ENCODE results near the gene CBLC. TPM values are rescaled to one million over a fixed set of nuclear protein-coding genes. Genes with fewer than 3 reads are reported as not detected.
A peak's percentile ranks its signal among the peaks of the same experiment; 100 is the strongest.

Gene CBLC
- total and polyA plus RNA-seq, 2 of the 4 experiments (the other 2 are of a cell fraction): not detected

- peak overlapping the region; percentile 82 for H2AFZ ChIP-seq (replicated peaks; ENCODE audit: low read length, poor library complexity)
- H2BK5ac ChIP-seq (ENCODE audit: low read depth, low read length, poor library complexity, severe bottlenecking): peak overlapping the region; percentile 80
- peak overlapping the region; percentile 69 for H2BK120ac ChIP-seq (ENCODE audit: low read depth, low read length)
- H4K8ac ChIP-seq (ENCODE audit: low read depth in 2 of 2, low read length in 2 of 2): peak overlapping the region; percentile 73 to 82; a peak in 2 of 4 replicates
- peaks cover 22 to 68% of the 10 kb centered on the region in 2 experiments for H3K79me1 ChIP-seq (ENCODE audit: low read depth in 1 of 2, low read length in 2 of 2)
- H3K27ac ChIP-seq (ENCODE audit: insufficient read depth, low read length): peak overlapping the region; percentile 33
- peak overlapping the region; percentile 94 for H3K23ac ChIP-seq (ENCODE audit: low read depth, low read length)
- peak overlapping the region; percentile 98 for H2AK9ac ChIP-seq (replicated peaks; ENCODE audit: low read depth, low read length, poor library complexity)
- H3K9ac ChIP-seq (ENCODE audit: low read depth, low read length): peak overlapping the region; percentile 45; the same call in 1 of the 2 replicates
- peaks cover 51% of the 10 kb centered on the region for H3K4me1 ChIP-seq (ENCODE audit: control insufficient read depth, insufficient read depth, low read length)
- H3K56ac ChIP-seq (ENCODE audit: extremely low read depth, insufficient read depth, low read length): no peak overlapping the region
- H4K91ac ChIP-seq (ENCODE audit: insufficient read depth, low read depth, low read length): peak overlapping the region; percentile 87
- dilution Hi-C loops (cut with HindIII; ENCODE audit: low sequenced_read_pairs, unreplicated experiment): no loop called here
- H4K20me1 ChIP-seq (ENCODE audit: insufficient read depth, low read length): peaks cover 19% of the 10 kb centered on the region
- DNase-seq (peak; percentile 73), ATAC-seq (ENCODE audit: low read depth) (peak; percentile 12)
- H3K9me1 ChIP-seq (ENCODE audit: insufficient read depth, low read length): peaks cover 16% of the 10 kb centered on the region
- H2BK20ac ChIP-seq (ENCODE audit: low read depth, low read length): 0 out of 2 replicates have a peak overlapping the region, but pooled peaks have one; percentile 25
- in situ Hi-C loops (cut with MboI; ENCODE audit: low sequenced_read_pairs): no loop called here
- POLR2A ChIA-PET (ENCODE audit: unreplicated experiment): interaction anchor here (0.9 kb wide), 1 partner anchor 12 kb away, joined by 3 read pairs; no protein-coding TSS in a partner anchor
- no peaks in the 10 kb centered on the region for H3K27me3 ChIP-seq (ENCODE audit: control insufficient read depth, insufficient read depth, low read length)
- peak overlapping the region; percentile 7 for H3K4me3 ChIP-seq (ENCODE audit: insufficient read depth, low read depth, low read length)
- H4K5ac ChIP-seq (ENCODE audit: low read depth, low read length): peak overlapping the region; percentile 30
- CTCF ChIA-PET: interaction anchor here (1.1 to 2.2 kb wide), 2 partner anchors 14 to 33 kb away, joined by 5 to 11 read pairs; no protein-coding TSS in a partner anchor
- no peaks in the 10 kb centered on the region for H3K9me3 ChIP-seq (ENCODE audit: control insufficient read depth, insufficient read depth, low read length)
- H3K4ac ChIP-seq (ENCODE audit: low read depth, low read length): peak overlapping the region; percentile 82
- intact Hi-C loops (cut with micrococcal nuclease): loop anchor here (5.0 kb wide), 1 partner anchor 35 kb away; no protein-coding TSS in a partner anchor
- BruUV-seq (replicated peaks): no TSS peak
- H2AK5ac ChIP-seq (ENCODE audit: low read depth, low read length): peak overlapping the region; percentile 91
- peak overlapping the region; percentile 59 for H3K4me2 ChIP-seq (ENCODE audit: low read depth, low read length)
- 36% methylated on average over 25 of the region's 53 CpGs; no CpG with 5 or more reads in 1 of the 2 experiments for WGBS, 2 experiments (ENCODE audit: extremely low coverage in 2 of 2, insufficient read length in 1 of 2)
- peak; percentile 62 for TF ChIP-seq BHLHE40 (IDR thresholded peaks at IDR 0.05; ENCODE audit: low read depth, low read length)
- TF ChIP-seq FOS (IDR thresholded peaks at IDR 0.05; ENCODE audit: low read depth, low read length): no peak
- 0 out of 2 replicates have a peak, but pooled peaks have one; percentile 16 for TF ChIP-seq MXI1 (IDR thresholded peaks at IDR 0.05; ENCODE audit: borderline replicate concordance, low read depth, low read length)
- TF ChIP-seq MAZ (IDR thresholded peaks at IDR 0.05; ENCODE audit: borderline replicate concordance, low read depth, low read length): no peak; the same call in 1 of the 2 replicates
- peaks cover 58% of the 10 kb centered on the region for H3K36me3 ChIP-seq (ENCODE audit: control insufficient read depth, insufficient read depth, low read length)
- no peak overlapping the region; the same call in 1 of the 2 replicates for H3K18ac ChIP-seq (ENCODE audit: low read depth, low read length)
- H2BK15ac ChIP-seq (ENCODE audit: low read depth, low read length): 0 out of 3 replicates have a peak overlapping the region, but pooled peaks have one; percentile 42
- peak overlapping the region; percentile 84 for H3K14ac ChIP-seq (replicated peaks; ENCODE audit: low read depth, low read length)
Measured at GRCh38 chr19:44757057-44757734, 20.5 kb upstream of the CBLC start.

Measured in IMR-90 (cell line).